IMR-90 (cell line): ENCODE measurements around the gene IL20RA. TPM values are rescaled to one million over a fixed set of nuclear protein-coding genes. Genes with fewer than 3 reads are reported as not detected.

Experiments used
- ATAC-seq: fragments of 200-7000 bp; cut with Tn5 transposase; 2 replicates; pipeline ENCODE4 v1.9.1; 2020; ENCODE audit warnings: low read depth, mild to moderate bottlenecking, moderate library complexity
- BruUV-seq: library from RNA; stranded (reverse); fragments of 400-500 nt; replicated peaks from 2 replicates; lab custom pipeline; 2021; lab: Mats Ljungman, UMichigan
- CTCF ChIA-PET: fragments of 300-600 bp; formaldehyde crosslinking; extraction: SDS; loops from one replicate; lab custom pipeline; 2021; ENCODE audit warnings: antibody characterized with exemption; lab: Yijun Ruan, JAX
- POLR2A ChIA-PET: fragments of 300-600 bp; sonication (Branson Sonifier 250); formaldehyde crosslinking; loops from one replicate; lab custom pipeline; 2022; ENCODE audit warnings: antibody characterized with exemption; ENCODE audit not compliant: unreplicated experiment; lab: Charles Lee
- DNase-seq: peaks from one replicate; pipeline ENCODE4 v3.0.0; 2013
- H2AFZ ChIP-seq: replicated peaks from 2 replicates; pipeline ENCODE3; 2013; ENCODE audit warnings: low read length, mild to moderate bottlenecking; ENCODE audit not compliant: poor library complexity
- H2AK5ac ChIP-seq: 2 replicates; pipeline ENCODE4 v1.6.1; 2013; ENCODE audit warnings: low read depth, low read length, inconsistent platforms
- H2AK9ac ChIP-seq: replicated peaks from 2 replicates; pipeline ENCODE3; 2013; ENCODE audit warnings: mild to moderate bottlenecking, low read depth, low read length, moderate library complexity; ENCODE audit not compliant: poor library complexity
- H2BK120ac ChIP-seq: 2 replicates; pipeline ENCODE4 v1.6.1; 2013; ENCODE audit warnings: low read depth, low read length, inconsistent platforms
- H2BK15ac ChIP-seq: 3 replicates; pipeline ENCODE4 v1.6.1; 2013; ENCODE audit warnings: low read depth, low read length, inconsistent platforms
- H2BK20ac ChIP-seq: 2 replicates; pipeline ENCODE4 v1.6.1; 2013; ENCODE audit warnings: low read depth, mild to moderate bottlenecking, inconsistent platforms, low read length, moderate library complexity
- H2BK5ac ChIP-seq: 2 replicates; pipeline ENCODE4 v1.6.1; 2013; ENCODE audit warnings: mild to moderate bottlenecking, low read depth, low read length, inconsistent platforms; ENCODE audit not compliant: poor library complexity, severe bottlenecking
- H3K14ac ChIP-seq: replicated peaks from 2 replicates; pipeline ENCODE4 v1.6.1; 2013; ENCODE audit warnings: low read depth, low read length, inconsistent platforms
- H3K18ac ChIP-seq: 2 replicates; pipeline ENCODE4 v1.6.1; 2013; ENCODE audit warnings: low read depth, low read length, control low read depth
- H3K23ac ChIP-seq: 2 replicates; pipeline ENCODE4 v1.6.1; 2013; ENCODE audit warnings: low read depth, low read length, inconsistent platforms
- H3K27ac ChIP-seq: 2 replicates; pipeline ENCODE4 v1.5.1; 2013; ENCODE audit warnings: mild to moderate bottlenecking, control low read depth, low read length; ENCODE audit not compliant: insufficient read depth
- H3K27me3 ChIP-seq: 2 replicates; pipeline ENCODE4 v1.6.1; 2013; ENCODE audit warnings: low read length; ENCODE audit not compliant: control insufficient read depth, insufficient read depth
- H3K36me3 ChIP-seq: 2 replicates; pipeline ENCODE4 v1.6.1; 2013; ENCODE audit warnings: low read length, mixed read lengths; ENCODE audit not compliant: control insufficient read depth, insufficient read depth
- H3K4ac ChIP-seq: 2 replicates; pipeline ENCODE4 v1.6.1; 2013; ENCODE audit warnings: low read depth, low read length, inconsistent platforms
- H3K4me1 ChIP-seq: 2 replicates; pipeline ENCODE4 v1.6.1; 2013; ENCODE audit warnings: low read length, mixed read lengths; ENCODE audit not compliant: control insufficient read depth, insufficient read depth
- H3K4me2 ChIP-seq: 2 replicates; pipeline ENCODE4 v1.6.1; 2013; ENCODE audit warnings: low read depth, mild to moderate bottlenecking, control low read depth, low read length, moderate library complexity
- H3K4me3 ChIP-seq: 2 replicates; pipeline ENCODE4 v1.5.1; 2013; ENCODE audit warnings: low read depth, mild to moderate bottlenecking, control low read depth, low read length, moderate library complexity; ENCODE audit not compliant: insufficient read depth
- H3K56ac ChIP-seq: 2 replicates; pipeline ENCODE4 v1.6.1; 2013; ENCODE audit warnings: low read length, inconsistent platforms; ENCODE audit not compliant: insufficient read depth; ENCODE audit errors: extremely low read depth
- H3K79me1 ChIP-seq, 2 experiments: 2 replicates each; pipeline ENCODE4 v1.6.1; 2013; ENCODE audit warnings: low read length in 2 of 2, inconsistent platforms in 1 of 2, low read depth in 1 of 2
- H3K9ac ChIP-seq: 2 replicates; pipeline ENCODE4 v1.6.1; 2013; ENCODE audit warnings: low read depth, low read length, control low read depth
- H3K9me1 ChIP-seq: 2 replicates; pipeline ENCODE4 v1.6.1; 2013; ENCODE audit warnings: low read length, inconsistent platforms; ENCODE audit not compliant: insufficient read depth
- H3K9me3 ChIP-seq: 2 replicates; pipeline ENCODE4 v1.6.1; 2013; ENCODE audit warnings: low read length; ENCODE audit not compliant: control insufficient read depth, insufficient read depth
- H4K20me1 ChIP-seq: 2 replicates; pipeline ENCODE4 v1.6.1; 2013; ENCODE audit warnings: low read length, inconsistent platforms; ENCODE audit not compliant: insufficient read depth
- H4K5ac ChIP-seq: 2 replicates; pipeline ENCODE4 v1.6.1; 2013; ENCODE audit warnings: mild to moderate bottlenecking, low read depth, low read length, control low read depth
- H4K8ac ChIP-seq, 2 experiments: 2 replicates each; pipeline ENCODE4 v1.6.1; 2013; ENCODE audit warnings: low read depth in 2 of 2, low read length in 2 of 2, control low read depth in 1 of 2, inconsistent platforms in 1 of 2
- H4K91ac ChIP-seq: 2 replicates; pipeline ENCODE4 v1.6.1; 2013; ENCODE audit warnings: low read depth, low read length, inconsistent platforms; ENCODE audit not compliant: insufficient read depth
- CHD1 ChIP-seq: IDR thresholded peaks from 2 replicates; pipeline ENCODE4 v1.6.1; 2012; ENCODE audit warnings: low read depth, low read length, improper control_type of control experiment
- MAFK ChIP-seq: IDR thresholded peaks from 2 replicates; pipeline ENCODE4 v1.6.1; 2012; ENCODE audit warnings: low read depth, low read length, improper control_type of control experiment
- MAZ ChIP-seq: IDR thresholded peaks from 2 replicates; pipeline ENCODE4 v1.6.1; 2012; ENCODE audit warnings: low read depth, mild to moderate bottlenecking, low read length, improper control_type of control experiment, moderate library complexity, borderline replicate concordance
- MXI1 ChIP-seq: IDR thresholded peaks from 2 replicates; pipeline ENCODE4 v1.6.1; 2012; ENCODE audit warnings: low read depth, mild to moderate bottlenecking, low read length, moderate library complexity, borderline replicate concordance
- NFE2L2 ChIP-seq: fragments of 150-350 bp; IDR thresholded peaks from 2 replicates; pipeline ENCODE4 v1.6.1; 2016; ENCODE audit warnings: low read depth, mild to moderate bottlenecking, low read length
- RCOR1 ChIP-seq: IDR thresholded peaks from 2 replicates; pipeline ENCODE4 v1.6.1; 2012; ENCODE audit warnings: mild to moderate bottlenecking, low read length, improper control_type of control experiment; ENCODE audit not compliant: insufficient replicate concordance
- RFX5 ChIP-seq: IDR thresholded peaks from 2 replicates; pipeline ENCODE4 v1.8.0; 2012; ENCODE audit warnings: low read depth, mild to moderate bottlenecking, low read length, moderate library complexity
- USF2 ChIP-seq: fragments of 150-350 bp; IDR thresholded peaks from 2 replicates; pipeline ENCODE4 v1.6.1; 2017; ENCODE audit warnings: mild to moderate bottlenecking, antibody characterized with exemption, low read length, low read depth
- WGBS, 2 experiments: methylation state at CpG; one replicate each; pipeline versions ENCODE4 v1.1.5 to v1.1.7; 2013; ENCODE audit warnings: missing lambda C conversion rate in 2 of 2; ENCODE audit not compliant: insufficient read length in 1 of 2; ENCODE audit errors: extremely low coverage in 2 of 2; 5-methylcytosine and 5-hydroxymethylcytosine counted together
- dilution Hi-C: fragments of 300-500 bp; cut with HindIII; formaldehyde crosslinking; loops from one replicate; pipeline ENCODE4 v1.14.3; 2018; ENCODE audit warnings: low sequenced_read_pairs; ENCODE audit not compliant: unreplicated experiment
- in situ Hi-C: fragments of 300-500 bp; cut with MboI; formaldehyde crosslinking; loops from 3 replicates; pipeline ENCODE4 v1.14.3; 2019; ENCODE audit warnings: low sequenced_read_pairs, inconsistent platforms, mixed read lengths
- intact Hi-C: fragments of 100-400 bp; cut with micrococcal nuclease; formaldehyde crosslinking; loops from 2 replicates; pipeline ENCODE4 v1.10.0; 2022
- polyA plus RNA-seq, 3 experiments: library from polyadenylated mRNA; depleted of rRNA; stranded (reverse); fragments of >200 nt; gene quantifications; 2 replicates each; pipeline ENCODE4 v1.2.3, GENCODE V29; 2012; ENCODE audit warnings: low replicate concordance in 1 of 3
- total RNA-seq: library from RNA; depleted of rRNA; stranded (reverse); fragments of >200 nt; gene quantifications from 2 replicates; pipeline ENCODE4 v1.2.3, GENCODE V29; 2012

IL20RA gene
- total and polyA plus RNA-seq, 2 of the 4 experiments (the other 2 are of a cell fraction) = 0.02 TPM; not detected in 1

GRCh38 chr6:137046871-137047412 lies 2.2 kb upstream of the IL20RA start:
- Histone ChIP-seq H3K4me3 (no peak overlapping the region), H2BK120ac (no peak overlapping the region), H2AFZ (no peak overlapping the region), H3K9me3 (no peaks in the 10 kb centered on the region), H3K4me2 (no peak overlapping the region), H3K23ac (no peak overlapping the region), H3K27me3 (peaks cover 40% of the 10 kb centered on the region), H4K20me1 (no peaks in the 10 kb centered on the region), H3K27ac (no peak overlapping the region), H3K18ac (no peak overlapping the region), H2BK15ac (no peak overlapping the region), H4K91ac (no peak overlapping the region), H3K9me1 (no peaks in the 10 kb centered on the region), H2AK5ac (no peak overlapping the region), H3K14ac (no peak overlapping the region), H3K56ac (no peak overlapping the region), H2AK9ac (no peak overlapping the region), H3K79me1 (no peaks in the 10 kb centered on the region), H4K8ac (no peak overlapping the region), H3K36me3 (no peaks in the 10 kb centered on the region), H3K9ac (no peak overlapping the region), H4K5ac (no peak overlapping the region), H2BK20ac (no peak overlapping the region), H2BK5ac (no peak overlapping the region), H3K4ac (no peak overlapping the region), H3K4me1 (no peaks in the 10 kb centered on the region)
- in situ Hi-C loops (no loop called here), dilution Hi-C loops (no loop called here), intact Hi-C loops (loop anchor here (5.0 kb wide), 1 partner anchor 655 kb away; no protein-coding TSS in a partner anchor)
- ChIA-PET POLR2A (no interaction called here), CTCF (interaction anchor here (0.7 kb wide), 1 partner anchor 41 kb away, joined by 3 read pairs; no protein-coding TSS in a partner anchor)
- WGBS, 2 experiments = 50% methylated on average over 2 of the region's 5 CpGs; no CpG with 5 or more reads in 1 of the 2 experiments
- ATAC-seq = no peak
- TF ChIP-seq NFE2L2 = no peak
- TF ChIP-seq CHD1 = no peak
- TF ChIP-seq USF2 = no peak
- no peak for TF ChIP-seq MAZ
- no peak for TF ChIP-seq RFX5
- no peak for TF ChIP-seq MXI1
- no peak for TF ChIP-seq RCOR1
- TF ChIP-seq MAFK = no peak
- BruUV-seq = no TSS peak
- no peak for DNase-seq
